Vagina (tissue), 2 donors: Measurements from ENCODE around the gene SPAG16.

Experiments
- CTCF ChIP-seq, 3 experiments: fragments of 450-650 bp in 2 of 3; fragments of 200-600 bp in 1 of 3; sonication (generic) in 1 of 3; IDR thresholded peaks; one replicate each; pipeline ENCODE4 v1.5.1; 2017 to 2019; ENCODE audit warnings: antibody characterized with exemption in 3 of 3, mild to moderate bottlenecking in 2 of 3, moderate library complexity in 2 of 3
- POLR2AphosphoS5 ChIP-seq, 2 donors: sonication (generic); formaldehyde crosslinking; IDR thresholded peaks; one replicate each; pipeline ENCODE4 v1.9.0; 2017; ENCODE audit warnings: antibody characterized with exemption in 2 of 2, mild to moderate bottlenecking in 2 of 2, low read depth in 1 of 2; ENCODE audit not compliant: insufficient read depth in 1 of 2

GRCh38 chr2:213722565-213722964, 438.3 kb downstream of the SPAG16 start:
- TF ChIP-seq POLR2AphosphoS5 (IDR thresholded peaks at IDR 0.05; ENCODE audit: insufficient read depth in 1 of 2, low read depth in 1 of 2) (no peak), CTCF (IDR thresholded peaks at IDR 0.05) (no peak)
